Astrocyte of the cerebellum (primary cell): ENCODE measurements around the gene EPM2AIP1.
A peak's percentile ranks its signal among the peaks of the same experiment; 100 is the strongest.

ENCODE experiments used
- DNase-seq: peaks from one replicate; pipeline ENCODE4 v3.0.0-alpha.2; 2011; ENCODE audit warnings: low read depth
- H3K4me3 ChIP-seq: 2 replicates; pipeline ENCODE4 v1.5.1; 2011; ENCODE audit warnings: mild to moderate bottlenecking, low read depth, low read length, moderate library complexity
- in situ Hi-C: cut with HindIII; loops from 2 replicates; pipeline ENCODE4 v1.10.0; 2017; ENCODE audit warnings: low sequenced_read_pairs
- TF ChIP-seq, protein P1 (sequence below): IDR thresholded peaks from 2 replicates; pipeline ENCODE4 v1.5.1; 2012; ENCODE audit warnings: low read length, low read depth, moderate library complexity, mild to moderate bottlenecking; ENCODE audit errors: missing control alignments

Gene EPM2AIP1

DNA sequence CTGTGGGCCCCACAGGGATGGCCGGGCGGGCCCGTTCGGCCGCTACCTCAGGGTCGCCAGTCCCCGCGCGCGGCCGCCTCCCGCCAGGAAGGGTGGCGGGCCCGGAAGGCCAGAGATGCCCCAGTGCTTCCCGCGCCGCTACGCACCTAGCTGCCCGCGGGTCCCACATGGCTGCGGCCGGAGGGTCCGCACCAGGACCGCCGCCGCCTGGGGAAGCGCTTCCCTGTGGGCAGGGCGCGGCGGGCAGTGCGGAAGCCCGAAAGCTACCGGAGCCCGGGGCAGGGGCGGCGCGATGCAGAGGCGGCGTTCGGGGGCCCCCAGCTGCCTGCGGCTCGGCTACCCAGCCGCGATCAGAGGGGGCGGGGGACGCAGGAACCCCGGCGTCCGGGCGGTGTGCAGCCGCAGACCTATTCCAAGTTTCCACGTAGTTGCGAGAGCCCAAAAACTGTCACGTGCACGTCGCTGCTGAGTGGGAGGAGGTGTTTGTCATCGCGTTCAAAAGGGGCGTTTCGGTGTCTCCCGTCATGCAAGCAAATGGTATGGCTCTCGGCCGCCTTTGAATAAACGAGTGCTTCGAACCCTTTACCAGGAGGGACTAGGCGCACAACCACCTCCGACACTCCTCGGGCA is 48.2 kb downstream of the EPM2AIP1 start, which contains the start of gene TRANK1:
TSS of gene TRANK1 (minus strand) at position 414 of the 630 bp plus-strand sequence. CDS start at position 169, 245 bp downstream.
- in situ Hi-C loops = loop anchor here (5.0 kb wide), 1 partner anchor 52 kb away; no protein-coding TSS in a partner anchor
- DNase-seq = no peak

GRCh38 chr3:36944012-36944640 is 48.8 kb downstream of the EPM2AIP1 start:
- H3K4me3 ChIP-seq = peak overlapping the region; percentile 60
- DNase-seq = peak; percentile 15
- TF ChIP-seq, protein P1, sequence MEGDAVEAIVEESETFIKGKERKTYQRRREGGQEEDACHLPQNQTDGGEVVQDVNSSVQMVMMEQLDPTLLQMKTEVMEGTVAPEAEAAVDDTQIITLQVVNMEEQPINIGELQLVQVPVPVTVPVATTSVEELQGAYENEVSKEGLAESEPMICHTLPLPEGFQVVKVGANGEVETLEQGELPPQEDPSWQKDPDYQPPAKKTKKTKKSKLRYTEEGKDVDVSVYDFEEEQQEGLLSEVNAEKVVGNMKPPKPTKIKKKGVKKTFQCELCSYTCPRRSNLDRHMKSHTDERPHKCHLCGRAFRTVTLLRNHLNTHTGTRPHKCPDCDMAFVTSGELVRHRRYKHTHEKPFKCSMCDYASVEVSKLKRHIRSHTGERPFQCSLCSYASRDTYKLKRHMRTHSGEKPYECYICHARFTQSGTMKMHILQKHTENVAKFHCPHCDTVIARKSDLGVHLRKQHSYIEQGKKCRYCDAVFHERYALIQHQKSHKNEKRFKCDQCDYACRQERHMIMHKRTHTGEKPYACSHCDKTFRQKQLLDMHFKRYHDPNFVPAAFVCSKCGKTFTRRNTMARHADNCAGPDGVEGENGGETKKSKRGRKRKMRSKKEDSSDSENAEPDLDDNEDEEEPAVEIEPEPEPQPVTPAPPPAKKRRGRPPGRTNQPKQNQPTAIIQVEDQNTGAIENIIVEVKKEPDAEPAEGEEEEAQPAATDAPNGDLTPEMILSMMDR = peak; percentile 14
- in situ Hi-C loops = loop anchor here (5.0 kb wide), 1 partner anchor 52 kb away; no protein-coding TSS in a partner anchor

More for the DNA sequence above, 48.2 kb downstream of the EPM2AIP1 start, which contains the start of gene TRANK1:
- H3K4me3 ChIP-seq = peak within 1 kb of the TSS; percentile 60
- TF ChIP-seq, protein P1 = no peak

DNA sequence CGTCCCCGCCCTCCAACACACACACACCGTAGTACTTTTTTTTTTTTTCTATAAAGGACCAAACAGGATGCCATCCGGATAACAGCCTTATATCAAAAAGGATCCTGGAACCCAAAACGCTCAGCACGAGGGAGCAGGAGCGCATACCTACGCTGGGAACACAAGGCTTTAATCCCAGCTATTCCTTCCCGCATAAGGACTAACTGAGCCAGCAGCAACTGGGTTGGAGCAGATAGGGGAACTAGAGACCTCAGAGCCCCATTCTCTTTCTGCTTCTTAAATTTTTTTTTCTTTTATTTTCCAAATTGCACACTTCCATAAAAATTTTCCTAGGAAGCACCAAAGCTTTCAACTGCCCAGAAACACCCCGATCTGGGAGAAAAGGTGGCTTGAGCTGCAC is 49.3 kb downstream of the EPM2AIP1 start:
- H3K4me3 ChIP-seq = peak overlapping the region; percentile 60
- no peak for DNase-seq
- TF ChIP-seq, protein P1 = no peak
- in situ Hi-C loops = loop anchor here (5.0 kb wide), 1 partner anchor 51 kb away; no protein-coding TSS in a partner anchor

GRCh38 chr3:36942638-36943248 is 50.2 kb downstream of the EPM2AIP1 start:
- in situ Hi-C loops = loop anchor here (5.0 kb wide), 1 partner anchor 50 kb away; no protein-coding TSS in a partner anchor
- DNase-seq = no peak
- TF ChIP-seq, protein P1 = no peak
- H3K4me3 ChIP-seq = no peak overlapping the region

GRCh38 chr3:36941658-36942057 is 51.3 kb downstream of the EPM2AIP1 start:
- DNase-seq = no peak
- no peak overlapping the region for H3K4me3 ChIP-seq
- TF ChIP-seq, protein P1 = no peak
- in situ Hi-C loops = loop anchor here (5.0 kb wide), 1 partner anchor 49 kb away; no protein-coding TSS in a partner anchor

DNA sequence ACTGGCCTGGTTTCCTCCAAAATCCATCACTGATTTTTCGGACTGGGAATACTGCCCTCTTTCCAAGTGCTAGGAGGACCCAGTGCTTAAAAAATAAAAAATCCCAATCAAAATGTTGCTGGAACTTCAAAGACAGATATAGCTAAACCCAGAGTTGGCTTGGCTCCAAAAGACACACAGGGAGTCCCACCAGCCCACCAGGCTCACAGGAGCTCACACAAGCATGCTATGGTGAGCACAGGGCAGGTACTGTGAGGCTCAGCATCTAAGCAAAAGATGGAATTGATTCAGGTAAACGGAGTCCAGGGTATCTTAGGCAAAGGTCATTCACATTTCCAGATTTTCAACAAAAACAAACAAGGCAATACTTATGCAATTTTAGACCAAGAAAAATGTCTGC is 51.8 kb downstream of the EPM2AIP1 start:
- DNase-seq = no peak
- in situ Hi-C loops = loop anchor here (5.0 kb wide), 1 partner anchor 49 kb away; no protein-coding TSS in a partner anchor
- no peak overlapping the region for H3K4me3 ChIP-seq
- TF ChIP-seq, protein P1 = no peak
